IMR-90 (cell line): ENCODE data around the gene PTPRG. TPM values are rescaled to one million over a fixed set of nuclear protein-coding genes. Genes with fewer than 3 reads are reported as not detected.

Experiments used
- ATAC-seq: fragments of 200-7000 bp; cut with Tn5 transposase; 2 replicates; pipeline ENCODE4 v1.9.1; 2020; ENCODE audit warnings: low read depth, mild to moderate bottlenecking, moderate library complexity
- BruUV-seq: library from RNA; stranded (reverse); fragments of 400-500 nt; replicated peaks from 2 replicates; lab custom pipeline; 2021; lab: Mats Ljungman, UMichigan
- CTCF ChIA-PET: fragments of 300-600 bp; formaldehyde crosslinking; extraction: SDS; loops from one replicate; lab custom pipeline; 2021; ENCODE audit warnings: antibody characterized with exemption; lab: Yijun Ruan, JAX
- POLR2A ChIA-PET: fragments of 300-600 bp; sonication (Branson Sonifier 250); formaldehyde crosslinking; loops from one replicate; lab custom pipeline; 2022; ENCODE audit warnings: antibody characterized with exemption; ENCODE audit not compliant: unreplicated experiment; lab: Charles Lee
- DNase-seq: peaks from one replicate; pipeline ENCODE4 v3.0.0; 2013
- H2AFZ ChIP-seq: replicated peaks from 2 replicates; pipeline ENCODE3; 2013; ENCODE audit warnings: low read length, mild to moderate bottlenecking; ENCODE audit not compliant: poor library complexity
- H2AK5ac ChIP-seq: 2 replicates; pipeline ENCODE4 v1.6.1; 2013; ENCODE audit warnings: low read depth, low read length, inconsistent platforms
- H2AK9ac ChIP-seq: replicated peaks from 2 replicates; pipeline ENCODE3; 2013; ENCODE audit warnings: mild to moderate bottlenecking, low read depth, low read length, moderate library complexity; ENCODE audit not compliant: poor library complexity
- H2BK120ac ChIP-seq: 2 replicates; pipeline ENCODE4 v1.6.1; 2013; ENCODE audit warnings: low read depth, low read length, inconsistent platforms
- H2BK15ac ChIP-seq: 3 replicates; pipeline ENCODE4 v1.6.1; 2013; ENCODE audit warnings: low read depth, low read length, inconsistent platforms
- H2BK20ac ChIP-seq: 2 replicates; pipeline ENCODE4 v1.6.1; 2013; ENCODE audit warnings: low read depth, mild to moderate bottlenecking, inconsistent platforms, low read length, moderate library complexity
- H2BK5ac ChIP-seq: 2 replicates; pipeline ENCODE4 v1.6.1; 2013; ENCODE audit warnings: mild to moderate bottlenecking, low read depth, low read length, inconsistent platforms; ENCODE audit not compliant: poor library complexity, severe bottlenecking
- H3K14ac ChIP-seq: replicated peaks from 2 replicates; pipeline ENCODE4 v1.6.1; 2013; ENCODE audit warnings: low read depth, low read length, inconsistent platforms
- H3K18ac ChIP-seq: 2 replicates; pipeline ENCODE4 v1.6.1; 2013; ENCODE audit warnings: low read depth, low read length, control low read depth
- H3K23ac ChIP-seq: 2 replicates; pipeline ENCODE4 v1.6.1; 2013; ENCODE audit warnings: low read depth, low read length, inconsistent platforms
- H3K27ac ChIP-seq: 2 replicates; pipeline ENCODE4 v1.5.1; 2013; ENCODE audit warnings: mild to moderate bottlenecking, control low read depth, low read length; ENCODE audit not compliant: insufficient read depth
- H3K27me3 ChIP-seq: 2 replicates; pipeline ENCODE4 v1.6.1; 2013; ENCODE audit warnings: low read length; ENCODE audit not compliant: control insufficient read depth, insufficient read depth
- H3K36me3 ChIP-seq: 2 replicates; pipeline ENCODE4 v1.6.1; 2013; ENCODE audit warnings: low read length, mixed read lengths; ENCODE audit not compliant: control insufficient read depth, insufficient read depth
- H3K4ac ChIP-seq: 2 replicates; pipeline ENCODE4 v1.6.1; 2013; ENCODE audit warnings: low read depth, low read length, inconsistent platforms
- H3K4me1 ChIP-seq: 2 replicates; pipeline ENCODE4 v1.6.1; 2013; ENCODE audit warnings: low read length, mixed read lengths; ENCODE audit not compliant: control insufficient read depth, insufficient read depth
- H3K4me2 ChIP-seq: 2 replicates; pipeline ENCODE4 v1.6.1; 2013; ENCODE audit warnings: low read depth, mild to moderate bottlenecking, control low read depth, low read length, moderate library complexity
- H3K4me3 ChIP-seq: 2 replicates; pipeline ENCODE4 v1.5.1; 2013; ENCODE audit warnings: low read depth, mild to moderate bottlenecking, control low read depth, low read length, moderate library complexity; ENCODE audit not compliant: insufficient read depth
- H3K56ac ChIP-seq: 2 replicates; pipeline ENCODE4 v1.6.1; 2013; ENCODE audit warnings: low read length, inconsistent platforms; ENCODE audit not compliant: insufficient read depth; ENCODE audit errors: extremely low read depth
- H3K79me1 ChIP-seq, 2 experiments: 2 replicates each; pipeline ENCODE4 v1.6.1; 2013; ENCODE audit warnings: low read length in 2 of 2, inconsistent platforms in 1 of 2, low read depth in 1 of 2
- H3K9ac ChIP-seq: 2 replicates; pipeline ENCODE4 v1.6.1; 2013; ENCODE audit warnings: low read depth, low read length, control low read depth
- H3K9me1 ChIP-seq: 2 replicates; pipeline ENCODE4 v1.6.1; 2013; ENCODE audit warnings: low read length, inconsistent platforms; ENCODE audit not compliant: insufficient read depth
- H3K9me3 ChIP-seq: 2 replicates; pipeline ENCODE4 v1.6.1; 2013; ENCODE audit warnings: low read length; ENCODE audit not compliant: control insufficient read depth, insufficient read depth
- H4K20me1 ChIP-seq: 2 replicates; pipeline ENCODE4 v1.6.1; 2013; ENCODE audit warnings: low read length, inconsistent platforms; ENCODE audit not compliant: insufficient read depth
- H4K5ac ChIP-seq: 2 replicates; pipeline ENCODE4 v1.6.1; 2013; ENCODE audit warnings: mild to moderate bottlenecking, low read depth, low read length, control low read depth
- H4K8ac ChIP-seq, 2 experiments: 2 replicates each; pipeline ENCODE4 v1.6.1; 2013; ENCODE audit warnings: low read depth in 2 of 2, low read length in 2 of 2, control low read depth in 1 of 2, inconsistent platforms in 1 of 2
- H4K91ac ChIP-seq: 2 replicates; pipeline ENCODE4 v1.6.1; 2013; ENCODE audit warnings: low read depth, low read length, inconsistent platforms; ENCODE audit not compliant: insufficient read depth
- CTCF ChIP-seq: conservative IDR thresholded peaks from 2 replicates; pipeline ENCODE4 v1.5.1; 2012; ENCODE audit warnings: mild to moderate bottlenecking, low read depth, low read length, improper control_type of control experiment
- MXI1 ChIP-seq: IDR thresholded peaks from 2 replicates; pipeline ENCODE4 v1.6.1; 2012; ENCODE audit warnings: low read depth, mild to moderate bottlenecking, low read length, moderate library complexity, borderline replicate concordance
- NFE2L2 ChIP-seq: fragments of 150-350 bp; IDR thresholded peaks from 2 replicates; pipeline ENCODE4 v1.6.1; 2016; ENCODE audit warnings: low read depth, mild to moderate bottlenecking, low read length
- RAD21 ChIP-seq: IDR thresholded peaks from 2 replicates; pipeline ENCODE4 v1.6.1; 2012; ENCODE audit warnings: low read length, improper control_type of control experiment
- SMC3 ChIP-seq: fragments of 150-350 bp; IDR thresholded peaks from 2 replicates; pipeline ENCODE4 v1.6.1; 2016; ENCODE audit warnings: low read depth, mild to moderate bottlenecking, antibody characterized with exemption, low read length, moderate library complexity
- WGBS, 2 experiments: methylation state at CpG; one replicate each; pipeline versions ENCODE4 v1.1.5 to v1.1.7; 2013; ENCODE audit warnings: missing lambda C conversion rate in 2 of 2; ENCODE audit not compliant: insufficient read length in 1 of 2; ENCODE audit errors: extremely low coverage in 2 of 2; 5-methylcytosine and 5-hydroxymethylcytosine counted together
- dilution Hi-C: fragments of 300-500 bp; cut with HindIII; formaldehyde crosslinking; loops from one replicate; pipeline ENCODE4 v1.14.3; 2018; ENCODE audit warnings: low sequenced_read_pairs; ENCODE audit not compliant: unreplicated experiment
- in situ Hi-C: fragments of 300-500 bp; cut with MboI; formaldehyde crosslinking; loops from 3 replicates; pipeline ENCODE4 v1.14.3; 2019; ENCODE audit warnings: low sequenced_read_pairs, inconsistent platforms, mixed read lengths
- intact Hi-C: fragments of 100-400 bp; cut with micrococcal nuclease; formaldehyde crosslinking; loops from 2 replicates; pipeline ENCODE4 v1.10.0; 2022
- polyA plus RNA-seq, 3 experiments: library from polyadenylated mRNA; depleted of rRNA; stranded (reverse); fragments of >200 nt; gene quantifications; 2 replicates each; pipeline ENCODE4 v1.2.3, GENCODE V29; 2012; ENCODE audit warnings: low replicate concordance in 1 of 3
- total RNA-seq: library from RNA; depleted of rRNA; stranded (reverse); fragments of >200 nt; gene quantifications from 2 replicates; pipeline ENCODE4 v1.2.3, GENCODE V29; 2012

Gene PTPRG
- total and polyA plus RNA-seq, 2 of the 4 experiments (the other 2 are of a cell fraction) = 7.7 to 31.0 TPM

- Histone ChIP-seq H2BK120ac (no peak overlapping the region), H2AFZ (no peak overlapping the region), H2BK15ac (no peak overlapping the region), H3K18ac (no peak overlapping the region), H3K27ac (no peak overlapping the region), H2BK5ac (no peak overlapping the region), H3K36me3 (no peaks in the 10 kb centered on the region), H3K4me1 (peaks cover 6% of the 10 kb centered on the region), H4K5ac (no peak overlapping the region), H3K14ac (no peak overlapping the region), H3K9ac (no peak overlapping the region), H3K9me3 (no peaks in the 10 kb centered on the region), H3K79me1 (peaks cover 9 to 35% of the 10 kb centered on the region in 2 experiments), H3K56ac (no peak overlapping the region), H2AK9ac (no peak overlapping the region), H2AK5ac (no peak overlapping the region), H3K9me1 (no peaks in the 10 kb centered on the region; the same call in 1 of the 2 replicates), H3K27me3 (no peaks in the 10 kb centered on the region), H3K4ac (no peak overlapping the region), H2BK20ac (no peak overlapping the region), H3K23ac (no peak overlapping the region), H3K4me2 (no peak overlapping the region), H4K8ac (no peak overlapping the region), H4K91ac (no peak overlapping the region), H4K20me1 (peaks cover 9% of the 10 kb centered on the region; the same call in 1 of the 2 replicates), H3K4me3 (no peak overlapping the region)
- TF ChIP-seq SMC3 (peak; percentile 43; the same call in 1 of the 2 replicates), NFE2L2 (no peak), MXI1 (no peak), CTCF (peak; percentile 58), RAD21 (peak; percentile 63)
- intact Hi-C loops (loop anchor here (1.0 to 5.0 kb wide), 2 partner anchors 296 to 330 kb away; partner anchors contain the start of gene PTPRG), in situ Hi-C loops (no loop called here), dilution Hi-C loops (no loop called here)
- ATAC-seq (peak; percentile 66), DNase-seq (peak; percentile 56)
- no TSS peak for BruUV-seq
- WGBS, 2 experiments = no CpG with 5 or more reads among the region's 2 CpGs
- ChIA-PET CTCF (interaction anchor here (0.6 to 1.2 kb wide), 6 partner anchors 13 to 329 kb away, joined by 3 to 4 read pairs (median 4); no protein-coding TSS in a partner anchor), POLR2A (no interaction called here)
Observed at GRCh38 chr3:61858054-61858453, 296.7 kb downstream of the PTPRG start.
